ENCODE data around the gene SLC2A4.

The SLC2A4 gene

GRCh38 chr17:7248796-7249195, 32.7 kb upstream of the SLC2A4 start:
- DNase-seq = no peak

GRCh38 chr17:7249214-7249613, 32.3 kb upstream of the SLC2A4 start:
- no peak for DNase-seq

DNA sequence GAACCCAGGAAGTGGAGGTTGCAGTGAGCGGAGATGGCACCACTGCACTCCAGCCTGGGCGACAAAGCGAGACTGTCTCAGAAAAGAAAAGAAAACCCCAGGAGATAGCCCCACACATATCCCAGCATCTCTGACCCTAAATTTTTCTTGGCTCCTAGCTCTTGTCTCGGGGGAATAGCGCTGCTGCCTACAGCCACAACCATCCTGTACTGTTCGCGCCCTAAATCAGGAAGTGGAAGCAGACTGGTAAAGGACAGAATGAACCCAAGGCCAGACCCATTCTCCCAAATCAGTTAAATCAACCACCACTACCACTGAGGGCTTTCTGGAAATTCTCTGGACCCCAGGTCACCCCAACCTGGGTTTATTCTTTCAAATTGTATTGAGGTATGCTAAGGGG, 31.7 kb upstream of the SLC2A4 start:
- DNase-seq = no peak

DNA sequence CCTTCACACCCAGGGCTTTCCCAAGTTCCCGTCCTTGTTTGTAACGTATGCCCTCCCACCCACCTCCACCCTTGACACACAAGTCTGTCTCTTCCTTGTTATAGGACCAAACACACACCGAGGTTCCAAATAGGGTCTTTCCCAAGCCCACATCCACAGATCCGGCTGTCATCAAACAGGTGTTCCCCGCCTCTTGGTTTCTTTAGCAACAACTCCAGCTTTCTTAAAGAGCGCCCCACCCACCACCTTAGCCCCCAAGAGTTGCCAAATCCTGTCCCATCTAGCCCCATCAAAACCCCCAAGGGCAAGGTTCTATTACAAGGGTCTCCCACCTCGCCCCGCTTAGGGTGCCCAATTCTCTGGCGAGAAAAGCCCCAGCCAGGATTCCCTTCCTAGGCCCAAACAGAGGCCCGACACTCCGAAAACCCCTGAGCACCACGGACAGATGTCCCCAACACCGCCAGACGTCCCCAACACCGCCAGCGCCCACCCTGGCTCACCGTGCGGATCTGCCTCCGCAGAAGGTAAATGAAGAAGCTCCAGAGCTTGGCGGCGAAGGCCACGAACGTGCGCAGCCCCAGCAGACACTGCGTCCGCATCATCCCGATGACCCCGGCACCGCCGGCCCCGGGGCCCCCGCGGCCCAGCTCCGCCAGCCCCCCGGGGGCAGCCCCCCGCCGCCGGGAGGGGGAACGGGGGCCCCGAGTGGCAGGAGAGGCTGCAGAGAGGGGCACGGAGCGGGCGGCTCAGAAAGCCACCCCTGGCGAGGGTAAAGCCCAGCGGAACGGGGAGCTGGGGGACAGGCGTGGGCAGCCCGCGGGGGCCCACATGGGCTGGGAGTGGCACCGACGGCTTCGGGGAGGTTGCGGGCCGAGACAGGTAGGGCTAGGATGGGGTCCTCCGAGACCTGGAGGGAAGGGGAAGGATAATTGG, 30.6 kb upstream of the SLC2A4 start:
- no peak for DNase-seq

GRCh38 chr17:7251661-7252175, 29.8 kb upstream of the SLC2A4 start, which contains the start of gene CTDNEP1:
CTDNEP1 (minus strand) TSS chr17:7251734; CDS start chr17:7251296, 438 bp downstream.
- DNase-seq = peak; percentile 97

GRCh38 chr17:7252176-7253043, 29.1 kb upstream of the SLC2A4 start, which contains the start of gene ELP5:
ELP5 (plus strand) TSS chr17:7252215; CDS start chr17:7252551, 336 bp downstream.
- peak; percentile 87 for DNase-seq

GRCh38 chr17:7253082-7253481, 28.4 kb upstream of the SLC2A4 start:
- no peak for DNase-seq

- no peak for DNase-seq
Observed at GRCh38 chr17:7254511-7254910, 27.0 kb upstream of the SLC2A4 start.

GRCh38 chr17:7256766-7257456, 24.6 kb upstream of the SLC2A4 start:
- no peak for DNase-seq

DNA sequence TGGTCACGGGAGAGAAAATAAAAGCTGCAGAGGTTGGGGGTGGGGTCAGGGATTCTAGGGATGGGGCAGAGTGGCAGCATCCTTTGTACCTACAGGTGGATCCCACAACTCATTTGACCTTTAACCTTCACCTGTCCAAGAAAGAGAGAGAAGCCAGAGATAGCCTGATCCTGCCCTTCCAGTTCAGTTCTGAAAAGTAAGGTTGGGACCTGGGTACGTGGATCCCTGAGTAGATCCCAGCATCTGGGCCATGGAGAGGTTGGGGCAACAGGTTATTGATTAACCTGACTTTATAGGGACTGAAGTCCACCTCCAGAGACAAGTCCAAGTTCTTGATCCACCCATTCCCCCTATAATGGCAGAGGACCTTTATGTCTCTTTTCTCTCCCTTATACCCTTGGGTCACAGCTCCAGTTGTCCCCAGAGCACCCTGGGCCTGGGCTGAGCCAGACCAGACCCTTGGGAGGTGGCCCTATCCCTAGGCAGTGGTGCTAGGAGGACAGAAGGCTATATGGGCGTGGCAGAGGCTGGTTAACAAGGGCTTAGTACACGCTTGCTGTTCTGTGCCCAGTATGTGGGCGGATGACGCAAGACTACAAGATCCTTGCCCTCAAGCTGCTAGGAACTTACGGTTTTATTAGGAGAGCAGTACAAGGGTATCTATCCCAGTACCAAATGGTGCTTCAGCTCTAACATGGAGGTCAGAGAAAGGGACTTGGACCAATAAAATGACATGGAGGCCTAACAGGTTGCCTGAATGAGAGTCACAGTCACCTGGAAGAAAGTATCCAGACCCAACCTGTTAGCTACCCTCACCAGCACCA, 22.6 kb upstream of the SLC2A4 start:
- DNase-seq = no peak

GRCh38 chr17:7259555-7259889, 22.0 kb upstream of the SLC2A4 start:
- no peak for DNase-seq

DNA sequence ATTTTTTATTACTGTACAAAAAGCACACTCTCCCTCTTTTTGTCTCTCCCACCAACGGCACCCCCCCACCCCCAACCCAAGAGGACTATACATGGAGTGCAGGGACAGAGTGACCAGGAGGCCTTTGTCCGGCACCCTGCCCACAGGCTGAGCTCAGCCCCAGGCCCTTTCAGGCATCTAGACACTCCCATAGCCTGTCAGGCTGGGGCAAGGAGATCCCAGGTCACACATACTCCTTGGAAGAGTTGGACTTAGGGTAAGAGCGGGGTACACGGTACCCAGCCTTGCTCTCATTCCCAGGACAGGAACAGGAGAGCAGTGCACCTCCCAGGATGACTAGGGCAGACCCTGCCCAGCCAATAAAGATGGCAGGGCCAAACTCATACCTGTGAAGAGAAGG, 21.4 kb upstream of the SLC2A4 start:
- DNase-seq = no peak

- DNase-seq = peak; percentile 59
Observed at GRCh38 chr17:7260651-7261378, 20.7 kb upstream of the SLC2A4 start.

- DNase-seq = peak; percentile 46
Observed at GRCh38 chr17:7261379-7262191, 19.9 kb upstream of the SLC2A4 start.

DNA sequence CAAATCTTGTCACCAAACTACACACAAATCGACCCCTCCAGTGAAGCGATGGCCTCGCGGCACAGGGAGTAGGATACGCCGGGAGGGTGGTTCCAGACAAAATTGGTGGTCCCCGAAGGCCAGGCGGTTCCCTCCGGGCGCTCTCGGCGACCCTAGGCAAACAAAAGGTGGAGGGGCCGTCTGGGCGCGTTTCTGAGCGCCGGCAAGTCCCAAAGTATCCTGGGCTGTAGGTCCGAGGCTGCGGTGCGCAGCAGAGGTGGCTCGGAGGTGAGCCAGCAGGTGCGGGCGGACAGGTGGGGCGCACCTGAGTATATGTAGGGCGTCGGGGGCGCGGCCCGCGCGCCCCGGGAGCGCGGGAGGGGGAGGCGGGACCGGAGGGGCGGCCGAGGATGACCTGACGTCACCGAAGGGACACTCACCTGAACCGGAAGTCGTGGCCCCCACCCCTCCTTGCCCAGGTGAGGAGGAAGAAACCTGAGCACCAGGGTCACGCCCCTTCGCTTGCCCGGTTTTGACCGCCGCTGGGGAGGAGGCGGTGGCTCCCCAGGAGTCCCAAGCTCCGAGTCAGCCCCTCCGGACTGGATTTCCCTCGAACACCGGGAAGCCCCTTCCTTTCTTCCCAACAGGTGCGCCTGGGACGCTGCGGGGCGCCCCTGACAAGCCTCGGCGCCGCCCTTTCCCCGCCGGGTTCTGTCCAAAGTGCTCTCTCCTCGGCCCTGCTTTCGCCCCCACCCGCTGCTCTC, 19.2 kb upstream of the SLC2A4 start, which contains the start of gene CLDN7:
CLDN7 (minus strand) TSS at position 287 of the 743 bp plus-strand sequence. CDS start 435 bp downstream, outside the sequence.
- peak; percentile 19 for DNase-seq

- peak; percentile 19 for DNase-seq
Observed at GRCh38 chr17:7262935-7263800, 18.4 kb upstream of the SLC2A4 start.

DNA sequence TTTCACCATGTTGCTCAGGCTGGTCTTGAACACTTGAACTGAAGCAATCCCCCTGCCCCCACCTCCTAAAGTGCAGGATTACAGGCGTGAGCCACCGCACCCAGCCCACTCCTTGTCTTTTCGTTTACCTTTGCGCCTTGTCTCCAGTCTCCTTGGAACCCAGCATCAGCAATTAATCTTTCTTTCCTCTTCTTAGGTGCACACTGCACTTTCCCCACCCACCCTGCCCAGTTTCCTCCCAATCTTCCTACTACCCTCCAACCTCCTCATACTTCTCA, 17.8 kb upstream of the SLC2A4 start:
- no peak for DNase-seq

GRCh38 chr17:7266784-7267183, 14.7 kb upstream of the SLC2A4 start:
- no peak for DNase-seq

DNA sequence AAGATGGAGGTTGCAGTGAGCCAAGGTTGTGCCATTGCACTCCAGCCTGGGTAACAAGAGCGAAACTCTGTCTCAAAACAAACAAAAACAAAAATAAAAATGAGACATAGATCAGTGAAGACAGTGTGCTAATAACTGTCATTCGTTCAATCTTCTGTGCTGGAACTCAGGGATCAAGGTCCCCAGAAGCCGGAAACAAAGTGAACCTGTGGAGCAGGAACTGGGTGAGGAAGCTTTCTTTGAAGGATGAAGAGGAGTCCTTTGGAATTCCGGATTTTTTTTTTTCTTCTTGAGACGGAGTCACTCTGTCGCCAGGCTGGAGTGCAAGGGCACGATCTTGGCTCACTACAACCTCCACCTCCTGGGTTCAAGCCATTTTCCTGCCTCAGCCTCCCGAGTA, 2.1 kb upstream of the SLC2A4 start:
- DNase-seq = no peak

Measured in CD4-positive, alpha-beta T cell treated with Interleukin-17A for 4 hours (primary cell).